Mesendoderm (in vitro differentiated cells): Measurements from ENCODE around the gene DAND5.

Experiments
- DNase-seq: peaks from one replicate; pipeline ENCODE4 v3.0.0; 2013
- H2AK5ac ChIP-seq: 2 replicates; pipeline ENCODE4 v1.6.1; 2013; ENCODE audit warnings: low read length, inconsistent platforms
- H2BK120ac ChIP-seq: 2 replicates; pipeline ENCODE4 v1.6.1; 2013; ENCODE audit warnings: low read depth, mild to moderate bottlenecking, low read length, moderate library complexity, mixed read lengths
- H2BK15ac ChIP-seq: replicated peaks from 2 replicates; pipeline ENCODE4 v1.6.1; 2013; ENCODE audit warnings: low read depth, mild to moderate bottlenecking, moderate library complexity
- H2BK5ac ChIP-seq: 2 replicates; pipeline ENCODE4 v1.6.1; 2013; ENCODE audit warnings: low read length, inconsistent platforms
- H3K18ac ChIP-seq: 2 replicates; pipeline ENCODE4 v1.6.1; 2013; ENCODE audit warnings: mild to moderate bottlenecking, low read length, mixed read lengths
- H3K23ac ChIP-seq: one replicate; pipeline ENCODE4 v1.6.1; 2013; ENCODE audit warnings: low read length
- H3K27ac ChIP-seq: 2 replicates; pipeline ENCODE4 v1.5.1; 2013; ENCODE audit warnings: low read depth, mild to moderate bottlenecking, inconsistent platforms, low read length, moderate library complexity
- H3K27me3 ChIP-seq: 2 replicates; pipeline ENCODE4 v1.6.1; 2013; ENCODE audit warnings: low read length, control low read depth, mild to moderate bottlenecking, inconsistent platforms; ENCODE audit not compliant: insufficient read depth, poor library complexity
- H3K36me3 ChIP-seq: 2 replicates; pipeline ENCODE4 v1.6.1; 2013; ENCODE audit warnings: low read length, inconsistent platforms; ENCODE audit not compliant: control insufficient read depth, insufficient read depth
- H3K4ac ChIP-seq: one replicate; pipeline ENCODE4 v1.6.1; 2013; ENCODE audit warnings: low read depth, mild to moderate bottlenecking, low read length, moderate library complexity
- H3K4me1 ChIP-seq: 2 replicates; pipeline ENCODE4 v1.6.1; 2013; ENCODE audit warnings: low read depth, low read length, inconsistent platforms; ENCODE audit not compliant: control insufficient read depth
- H3K4me2 ChIP-seq: 2 replicates; pipeline ENCODE4 v1.6.1; 2013; ENCODE audit warnings: low read length
- H3K4me3 ChIP-seq: 2 replicates; pipeline ENCODE4 v1.5.1; 2013; ENCODE audit warnings: mild to moderate bottlenecking, low read length
- H3K56ac ChIP-seq: one replicate; pipeline ENCODE4 v1.6.1; 2013; ENCODE audit warnings: low read length
- H3K79me1 ChIP-seq: 2 replicates; pipeline ENCODE4 v1.6.1; 2013; ENCODE audit warnings: low read length, inconsistent platforms
- H3K79me2 ChIP-seq: 2 replicates; pipeline ENCODE4 v1.6.1; 2013; ENCODE audit warnings: mild to moderate bottlenecking, low read length; ENCODE audit not compliant: control insufficient read depth, insufficient read depth
- H3K9ac ChIP-seq: 2 replicates; pipeline ENCODE4 v1.6.1; 2013; ENCODE audit warnings: low read length, inconsistent platforms
- H4K5ac ChIP-seq: one replicate; pipeline ENCODE4 v1.6.1; 2013; ENCODE audit warnings: low read length
- H4K8ac ChIP-seq: one replicate; pipeline ENCODE4 v1.6.1; 2013; ENCODE audit warnings: low read depth, mild to moderate bottlenecking, control low read depth, low read length, moderate library complexity
- WGBS: extraction: QIAGEN DNeasy Blood & Tissue Kit; methylation state at CpG from one replicate; pipeline ENCODE4 v1.1.7; 2013; ENCODE audit warnings: low lambda C conversion rate, missing lambda C conversion rate; ENCODE audit not compliant: insufficient coverage; ENCODE audit errors: extremely low coverage; 5-methylcytosine and 5-hydroxymethylcytosine counted together

Gene DAND5

DNA sequence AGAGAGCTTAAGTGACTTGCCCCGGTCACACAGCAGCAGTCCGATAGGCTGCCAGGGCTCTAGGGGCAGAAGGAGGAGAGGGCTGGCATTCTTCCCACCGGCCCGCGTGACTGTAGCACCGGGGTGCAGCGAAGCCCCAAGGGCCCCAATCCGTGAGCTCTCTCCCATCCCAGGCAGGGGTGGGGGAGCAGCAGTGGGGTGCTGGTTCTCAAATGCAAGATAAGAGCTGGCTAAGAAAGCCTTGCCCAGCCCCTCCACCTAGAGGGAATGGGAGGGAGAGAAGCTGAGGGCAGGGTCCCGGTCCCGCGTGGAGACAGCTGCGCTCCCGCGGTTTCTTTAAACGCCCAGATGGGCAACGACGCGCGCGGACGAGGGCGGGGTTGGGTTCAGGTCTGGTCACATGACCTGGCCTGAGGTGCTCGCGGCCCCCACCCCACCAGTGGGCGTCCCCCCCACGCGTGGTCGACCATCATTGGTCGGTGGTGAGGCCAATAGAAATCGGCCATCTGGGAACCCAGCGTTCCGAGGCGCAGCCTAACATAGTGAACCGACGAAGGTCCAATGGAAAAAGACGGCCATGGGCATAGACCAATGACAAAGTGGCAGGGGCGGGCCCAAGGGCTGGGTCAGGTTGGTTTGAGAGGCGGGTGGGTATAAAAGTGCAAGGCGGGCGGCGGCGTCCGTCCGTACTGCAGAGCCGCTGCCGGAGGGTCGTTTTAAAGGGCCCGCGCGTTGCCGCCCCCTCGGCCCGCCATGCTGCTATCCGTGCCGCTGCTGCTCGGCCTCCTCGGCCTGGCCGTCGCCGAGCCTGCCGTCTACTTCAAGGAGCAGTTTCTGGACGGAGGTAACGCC lies 31.2 kb upstream of the DAND5 start, which contains the start of gene CALR:
TSS of gene CALR (plus strand) at position 683 of the 852 bp plus-strand sequence. CDS start at position 754, 71 bp downstream.
- H3K79me2 ChIP-seq, result peaks cover 29% of the 10 kb centered on the region
- WGBS, result no CpG with 5 or more reads among the region's 63 CpGs
- H3K27ac ChIP-seq, result peak within 1 kb of the TSS; percentile 37
- H3K36me3 ChIP-seq, result peaks cover 12% of the 10 kb centered on the region
- H3K4me3 ChIP-seq, result peak within 1 kb of the TSS; percentile 99
- H2BK5ac ChIP-seq, result peak within 1 kb of the TSS; percentile 71
- peaks cover 14% of the 10 kb centered on the region for H3K79me1 ChIP-seq
- H4K5ac ChIP-seq, result peak within 1 kb of the TSS; percentile 27
- no peak within 1 kb of the TSS for H2BK15ac ChIP-seq
- H3K4ac ChIP-seq, result peak within 1 kb of the TSS; percentile 92
- H3K18ac ChIP-seq, result peak within 1 kb of the TSS; percentile 70
- H3K4me1 ChIP-seq, result peaks cover 2% of the 10 kb centered on the region
- H3K23ac ChIP-seq, result peak within 1 kb of the TSS; percentile 91
- peak within 1 kb of the TSS; percentile 96 for H3K4me2 ChIP-seq
- peak within 1 kb of the TSS; percentile 98 for H2AK5ac ChIP-seq
- H3K56ac ChIP-seq, result peak within 1 kb of the TSS; percentile 100
- H3K27me3 ChIP-seq, result no peaks in the 10 kb centered on the region
- H3K9ac ChIP-seq, result peak within 1 kb of the TSS; percentile 98
- no peak within 1 kb of the TSS for H4K8ac ChIP-seq
- H2BK120ac ChIP-seq, result no peak within 1 kb of the TSS
- DNase-seq, result peak; percentile 99

- WGBS, result no CpG with 5 or more reads among the region's 54 CpGs
- no peak overlapping the region for H2BK15ac ChIP-seq
- peak; percentile 53 for DNase-seq
Observed at GRCh38 chr19:12938779-12939601, 30.4 kb upstream of the DAND5 start.

DNA sequence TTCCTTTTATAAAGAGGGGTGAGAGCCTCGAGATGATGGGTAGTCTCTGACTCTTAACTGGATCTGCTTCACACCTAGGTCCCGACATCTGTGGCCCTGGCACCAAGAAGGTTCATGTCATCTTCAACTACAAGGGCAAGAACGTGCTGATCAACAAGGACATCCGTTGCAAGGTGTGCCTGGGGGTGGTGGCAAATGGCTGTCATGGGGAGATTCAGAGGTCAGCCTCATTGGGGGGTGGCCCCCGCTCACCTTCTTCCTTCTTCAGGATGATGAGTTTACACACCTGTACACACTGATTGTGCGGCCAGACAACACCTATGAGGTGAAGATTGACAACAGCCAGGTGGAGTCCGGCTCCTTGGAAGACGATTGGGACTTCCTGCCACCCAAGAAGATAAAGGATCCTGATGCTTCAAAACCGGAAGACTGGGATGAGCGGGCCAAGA lies 29.4 kb upstream of the DAND5 start:
- no peak overlapping the region for H3K23ac ChIP-seq
- no peak overlapping the region for H3K18ac ChIP-seq
- peaks cover 19% of the 10 kb centered on the region for H3K36me3 ChIP-seq
- no peak overlapping the region for H3K4ac ChIP-seq
- DNase-seq, result no peak
- no peak overlapping the region for H2AK5ac ChIP-seq
- no peak overlapping the region for H2BK5ac ChIP-seq
- H3K27ac ChIP-seq, result peak overlapping the region; percentile 4
- WGBS, result no CpG with 5 or more reads among the region's 10 CpGs
- peak overlapping the region; percentile 99 for H3K4me3 ChIP-seq
- H3K4me2 ChIP-seq, result peak overlapping the region; percentile 41
- no peak overlapping the region for H4K8ac ChIP-seq
- peaks cover 26% of the 10 kb centered on the region for H3K79me2 ChIP-seq
- H3K56ac ChIP-seq, result peak overlapping the region; percentile 51
- H3K27me3 ChIP-seq, result no peaks in the 10 kb centered on the region
- H3K4me1 ChIP-seq, result peaks cover 2% of the 10 kb centered on the region
- H4K5ac ChIP-seq, result no peak overlapping the region
- H3K79me1 ChIP-seq, result peaks cover 17% of the 10 kb centered on the region
- no peak overlapping the region for H2BK120ac ChIP-seq
- no peak overlapping the region for H2BK15ac ChIP-seq
- peak overlapping the region; percentile 98 for H3K9ac ChIP-seq

More at GRCh38 chr19:12938779-12939601, 30.4 kb upstream of the DAND5 start:
- H3K4me1 ChIP-seq, result peaks cover 2% of the 10 kb centered on the region
- H3K9ac ChIP-seq, result peak overlapping the region; percentile 98
- H3K4me3 ChIP-seq, result peak overlapping the region; percentile 99
- H3K18ac ChIP-seq, result peak overlapping the region; percentile 70
- peak overlapping the region; percentile 37 for H3K27ac ChIP-seq
- H2BK5ac ChIP-seq, result no peak overlapping the region
- H4K8ac ChIP-seq, result no peak overlapping the region
- H3K36me3 ChIP-seq, result peaks cover 18% of the 10 kb centered on the region
- H3K23ac ChIP-seq, result peak overlapping the region; percentile 91
- H3K79me2 ChIP-seq, result peaks cover 26% of the 10 kb centered on the region
- no peaks in the 10 kb centered on the region for H3K27me3 ChIP-seq
- H3K4ac ChIP-seq, result peak overlapping the region; percentile 70
- peaks cover 17% of the 10 kb centered on the region for H3K79me1 ChIP-seq
- peak overlapping the region; percentile 98 for H2AK5ac ChIP-seq
- peak overlapping the region; percentile 100 for H3K56ac ChIP-seq
- peak overlapping the region; percentile 41 for H3K4me2 ChIP-seq
- H2BK120ac ChIP-seq, result no peak overlapping the region
- H4K5ac ChIP-seq, result no peak overlapping the region

- peaks cover 17% of the 10 kb centered on the region for H3K79me1 ChIP-seq
- H3K9ac ChIP-seq, result peak overlapping the region; percentile 98
- no peaks in the 10 kb centered on the region for H3K27me3 ChIP-seq
- no peak overlapping the region for H2BK5ac ChIP-seq
- H3K18ac ChIP-seq, result no peak overlapping the region
- no peak overlapping the region for H4K5ac ChIP-seq
- no peak overlapping the region for H2AK5ac ChIP-seq
- no peak for DNase-seq
- H4K8ac ChIP-seq, result no peak overlapping the region
- H3K4me1 ChIP-seq, result peaks cover 2% of the 10 kb centered on the region
- H3K36me3 ChIP-seq, result peaks cover 19% of the 10 kb centered on the region
- H3K4me3 ChIP-seq, result no peak overlapping the region
- H3K4ac ChIP-seq, result no peak overlapping the region
- peak overlapping the region; percentile 3 for H3K56ac ChIP-seq
- H3K27ac ChIP-seq, result no peak overlapping the region
- H3K23ac ChIP-seq, result no peak overlapping the region
- H3K4me2 ChIP-seq, result no peak overlapping the region
- whole genome bisulfite sequencing, result no CpG with 5 or more reads among the region's 2 CpGs
- no peak overlapping the region for H2BK15ac ChIP-seq
- H3K79me2 ChIP-seq, result peaks cover 26% of the 10 kb centered on the region
- H2BK120ac ChIP-seq, result no peak overlapping the region
Observed at GRCh38 chr19:12940897-12941296, 28.5 kb upstream of the DAND5 start.

GRCh38 chr19:12943437-12944044 lies 25.8 kb upstream of the DAND5 start:
- no peak for DNase-seq
- peaks cover 19% of the 10 kb centered on the region for H3K36me3 ChIP-seq
- H2BK5ac ChIP-seq, result no peak overlapping the region
- no peak overlapping the region for H3K27ac ChIP-seq
- H3K56ac ChIP-seq, result no peak overlapping the region
- no peaks in the 10 kb centered on the region for H3K27me3 ChIP-seq
- no peak overlapping the region for H3K9ac ChIP-seq
- H4K5ac ChIP-seq, result no peak overlapping the region
- WGBS, result no CpG with 5 or more reads among the region's 18 CpGs
- H2BK120ac ChIP-seq, result no peak overlapping the region
- no peak overlapping the region for H3K4me2 ChIP-seq
- H3K4ac ChIP-seq, result no peak overlapping the region
- peaks cover 38% of the 10 kb centered on the region for H3K79me2 ChIP-seq
- no peak overlapping the region for H3K23ac ChIP-seq
- no peak overlapping the region for H4K8ac ChIP-seq
- H3K4me1 ChIP-seq, result peaks cover 2% of the 10 kb centered on the region
- no peak overlapping the region for H2AK5ac ChIP-seq
- no peak overlapping the region for H2BK15ac ChIP-seq
- H3K79me1 ChIP-seq, result peaks cover 22% of the 10 kb centered on the region
- no peak overlapping the region for H3K4me3 ChIP-seq
- no peak overlapping the region for H3K18ac ChIP-seq
